ENCODE data around the gene CLIC4.
"Not testable (repeated sequence)": the region's sequence is repeated elsewhere in the genome, so short reads cannot be mapped to it uniquely, and the experiment has no call there.

Gene CLIC4

DNA sequence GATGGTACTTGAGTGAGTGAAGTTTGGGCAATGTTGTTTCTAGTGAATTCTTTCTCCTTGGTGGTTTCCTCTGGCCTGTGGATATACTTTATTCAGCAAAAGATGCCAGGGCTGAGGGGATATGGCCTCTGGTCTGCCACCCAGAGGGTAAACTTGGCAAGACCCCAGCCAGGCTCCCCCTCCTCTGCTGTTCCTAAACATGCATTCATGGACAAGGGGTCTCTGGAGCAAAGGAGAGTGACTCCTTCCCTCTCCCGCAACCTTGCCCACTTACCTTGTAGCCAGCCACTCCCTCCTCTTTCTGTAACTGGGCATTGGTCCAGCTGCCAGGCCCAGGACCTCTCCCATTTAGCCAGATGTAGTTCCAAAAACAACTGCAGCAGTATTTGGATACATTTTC is 141.0 kb downstream of the CLIC4 start:
- DNase-seq, result no peak

DNA sequence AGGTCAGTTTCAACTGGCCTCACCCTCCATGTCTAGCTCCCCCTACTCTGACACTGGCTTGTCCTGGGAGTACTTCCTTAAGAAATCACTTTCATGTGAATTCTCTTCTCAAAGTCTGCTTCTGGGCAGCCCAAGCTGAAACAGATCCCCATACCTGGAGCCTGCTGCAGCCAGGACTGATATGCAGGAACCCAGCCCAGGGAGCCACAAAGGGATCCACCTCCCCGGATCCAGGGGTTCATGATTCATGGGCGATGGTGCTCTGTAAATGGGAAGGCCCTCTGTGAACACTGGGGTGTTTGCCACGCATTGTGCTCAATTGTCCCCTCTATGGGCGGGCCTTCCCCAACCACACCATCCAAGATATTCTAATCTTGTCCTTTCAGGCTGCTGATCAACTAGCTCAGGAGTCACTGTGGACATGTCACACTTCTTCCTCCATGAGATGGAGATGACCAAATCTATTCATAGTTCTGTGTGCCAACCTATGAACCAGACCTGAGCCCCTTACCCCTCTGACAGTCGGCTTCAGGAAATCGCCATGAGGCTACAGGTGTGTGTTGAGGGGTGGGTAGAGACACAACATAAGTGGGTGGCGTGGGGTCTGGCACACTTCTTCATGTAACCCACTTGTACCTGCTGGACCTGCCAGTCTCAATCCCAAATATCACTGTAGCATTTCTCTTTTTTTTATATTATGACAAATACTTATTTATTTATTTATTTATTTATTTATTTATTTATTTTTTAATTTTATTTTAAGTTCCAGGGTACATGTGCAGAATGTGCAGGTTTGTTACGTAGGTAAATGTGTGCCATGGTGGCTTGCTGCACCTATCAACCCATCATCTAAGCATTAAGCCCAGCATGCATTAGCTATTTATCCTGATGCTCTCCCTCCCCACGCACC is 143.1 kb downstream of the CLIC4 start:
- no peak for DNase-seq

DNA sequence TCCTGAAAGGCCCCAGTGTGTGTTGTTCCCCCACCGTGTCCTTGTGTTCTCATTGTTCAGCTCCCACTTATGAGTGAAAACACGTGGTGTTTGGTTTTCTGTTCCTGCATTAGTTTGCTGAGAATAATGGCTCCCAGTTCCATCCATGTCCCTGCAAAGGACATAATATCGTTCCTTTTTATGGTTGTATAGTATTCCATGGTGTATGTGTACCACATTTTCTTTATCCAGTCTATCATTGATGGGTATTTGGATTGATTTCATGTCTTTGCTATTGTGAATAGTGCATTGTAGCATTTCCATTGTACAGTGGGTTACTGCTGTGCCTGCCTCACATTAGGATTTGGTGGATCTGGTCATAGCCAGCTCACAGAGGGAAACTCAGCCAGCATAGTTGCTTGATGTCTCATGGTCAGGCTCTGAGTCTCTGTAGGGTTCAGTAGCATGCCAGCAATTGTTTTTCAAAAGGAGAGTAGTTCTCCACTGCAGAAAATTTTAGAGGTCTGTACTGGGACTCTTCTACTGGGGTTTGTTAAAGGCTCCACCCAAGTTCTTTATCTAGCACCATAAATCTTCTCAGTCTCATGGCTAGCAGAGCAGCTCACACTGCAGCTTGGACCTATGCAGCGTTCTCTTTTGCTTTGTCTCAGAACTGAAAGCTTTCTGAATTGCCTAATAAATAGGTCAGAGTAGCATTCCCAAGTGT is 143.9 kb downstream of the CLIC4 start:
- DNase-seq, result no peak

DNA sequence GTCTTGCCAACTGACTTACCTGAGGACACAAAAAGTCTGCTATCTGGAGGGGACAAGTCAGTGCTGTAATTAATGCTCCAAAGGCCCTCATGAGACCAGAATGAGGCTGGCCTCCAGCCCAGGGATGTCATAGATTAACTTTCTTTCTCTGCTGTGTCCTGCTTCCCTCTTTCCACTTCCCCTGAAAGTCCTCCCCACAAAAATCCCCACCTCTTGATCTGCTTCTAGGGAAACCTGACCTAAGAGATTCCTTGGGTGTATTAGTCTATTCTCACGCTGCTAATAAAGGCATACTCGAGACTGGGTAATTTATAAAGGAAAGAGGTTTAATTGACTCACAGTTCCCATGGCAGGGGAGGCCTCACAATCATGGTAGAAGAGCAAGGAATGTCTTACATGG is 145.6 kb downstream of the CLIC4 start:
- no peak for DNase-seq

DNA sequence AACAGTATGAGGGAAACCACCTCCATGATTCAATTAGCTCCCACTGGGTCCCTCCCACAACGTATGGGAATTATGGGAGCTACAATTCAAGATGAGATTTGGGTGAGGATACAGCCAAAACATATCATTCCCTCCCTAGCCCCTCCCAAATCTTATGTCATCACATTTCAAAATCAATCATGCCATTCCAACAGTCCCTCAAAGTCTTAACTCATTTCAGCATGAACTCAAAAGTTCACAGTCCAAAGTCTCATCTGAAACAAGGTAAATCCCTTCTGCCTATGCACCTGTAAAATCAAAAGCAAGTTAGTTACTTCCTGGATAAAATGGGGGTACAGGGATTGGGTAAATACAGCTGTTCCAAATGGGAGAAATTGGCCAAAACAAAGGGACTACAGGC is 146.1 kb downstream of the CLIC4 start:
- not testable (repeated sequence) for DNase-seq

DNA sequence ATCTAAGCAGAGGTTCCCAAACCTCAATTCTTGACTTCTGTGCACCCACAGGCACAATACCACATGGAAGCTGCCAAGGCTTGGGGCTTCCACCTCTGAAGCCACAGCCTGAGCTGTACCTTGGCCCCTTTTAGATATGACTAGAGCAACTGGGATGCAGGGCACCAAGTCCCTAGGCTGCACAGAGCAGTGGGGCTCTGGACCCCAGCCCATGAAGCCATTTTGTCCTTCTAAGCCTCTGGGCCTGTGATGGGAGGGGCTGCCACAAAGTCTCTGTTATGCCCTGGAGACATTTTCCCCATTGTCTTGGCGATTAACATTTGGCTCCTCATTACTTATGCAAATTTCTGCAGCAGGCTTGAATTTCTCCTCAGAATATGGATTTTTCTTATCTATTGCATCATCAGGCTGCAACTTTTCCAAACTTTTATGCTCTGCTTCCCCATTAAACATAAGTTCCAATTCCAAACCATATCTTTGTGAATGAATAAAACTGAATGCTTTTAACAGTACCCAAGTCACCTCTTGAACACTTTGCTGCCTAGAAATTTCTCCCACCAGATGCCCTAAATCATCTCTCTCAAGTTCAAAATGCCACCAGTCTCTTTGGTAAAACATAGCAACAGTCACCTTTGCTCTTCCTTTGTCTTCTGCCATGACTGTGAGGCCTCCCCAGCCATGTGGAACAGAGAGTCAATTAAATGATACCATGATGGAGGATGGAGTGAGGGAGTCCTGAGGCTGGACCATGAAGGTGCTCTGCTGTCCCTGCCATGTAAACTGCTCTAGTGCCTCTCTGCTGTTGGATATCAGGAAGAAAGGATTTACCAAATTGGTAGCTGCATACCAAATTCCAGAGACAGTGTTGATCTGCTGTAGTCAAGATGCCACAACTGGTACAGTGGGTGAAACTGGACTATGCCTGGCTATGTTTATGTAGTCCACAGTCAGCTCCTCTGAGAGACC is 147.2 kb downstream of the CLIC4 start:
- DNase-seq, result no peak

DNA sequence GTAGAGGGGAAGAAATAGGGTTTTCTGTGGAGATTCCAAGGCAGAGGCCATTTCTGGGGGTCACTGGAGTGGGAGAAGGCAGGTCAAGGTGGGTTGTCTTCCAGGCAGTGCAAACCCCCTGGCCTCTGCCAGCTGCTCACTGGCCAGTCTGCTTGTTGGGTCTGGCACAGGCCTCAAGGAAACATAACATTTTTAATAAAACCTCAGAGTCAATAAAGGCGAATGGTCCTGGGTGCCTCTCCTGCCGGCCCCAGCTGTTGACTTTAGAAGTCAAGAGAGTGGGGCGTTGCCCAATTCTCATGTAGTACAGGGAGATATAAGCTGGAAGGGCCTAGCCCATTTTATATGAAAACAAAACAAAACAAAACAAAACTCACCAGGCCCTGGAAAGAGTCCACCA is 148.2 kb downstream of the CLIC4 start:
- DNase-seq, result no peak

Measured in NCI-H1048 (cell line).